Common myeloid progenitor, CD34-positive (primary cell): Measurements from ENCODE around the gene CCDC85C.

Experiments
- CTCF ChIA-PET: fragments of 350-600 bp; sonication (Branson Sonifier 250); formaldehyde crosslinking; loops from one replicate; lab custom pipeline; 2021; ENCODE audit warnings: antibody characterized with exemption; lab: Charles Lee
- POLR2A ChIA-PET: fragments of 350-600 bp; sonication (Branson Sonifier 250); formaldehyde crosslinking; loops from one replicate; lab custom pipeline; 2021; ENCODE audit warnings: antibody characterized with exemption; lab: Charles Lee
- DNase-seq, 3 donors: peaks; one replicate each; pipeline versions ENCODE4 v3.0.0 to v3.0.0-alpha.2; 2013
- H3K27ac ChIP-seq, 2 experiments: 1 replicate in 1 of 2; 2 replicates in 1 of 2; pipeline ENCODE4 v1.7.0; 2013; ENCODE audit warnings: inconsistent platforms in 2 of 2, low read length in 2 of 2, mild to moderate bottlenecking in 2 of 2, low read depth in 1 of 2, moderate library complexity in 1 of 2; ENCODE audit not compliant: severe bottlenecking in 2 of 2, insufficient read depth in 1 of 2, poor library complexity in 1 of 2
- H3K27me3 ChIP-seq, 5 experiments: replicated peaks in 2 of 5; 1 replicate in 3 of 5; 2 replicates in 2 of 5; pipeline versions ENCODE4 v1.6.1 to v1.7.0; 2013; ENCODE audit warnings: low read length in 4 of 5, mild to moderate bottlenecking in 2 of 5, moderate library complexity in 2 of 5, inconsistent platforms in 1 of 5; ENCODE audit not compliant: insufficient read depth in 5 of 5, control insufficient read depth in 4 of 5
- H3K36me3 ChIP-seq, 4 experiments: 1 replicate in 2 of 4; 2 replicates in 2 of 4; pipeline versions ENCODE4 v1.6.1 to v1.7.0; 2013; ENCODE audit warnings: low read length in 3 of 4, control low read depth in 1 of 4, mild to moderate bottlenecking in 1 of 4; ENCODE audit not compliant: control insufficient read depth in 4 of 4, insufficient read depth in 4 of 4
- H3K4me1 ChIP-seq, 4 experiments: 1 replicate in 3 of 4; 2 replicates in 1 of 4; pipeline versions ENCODE4 v1.6.1 to v1.7.1; 2013; ENCODE audit warnings: low read length in 3 of 4, mild to moderate bottlenecking in 3 of 4, control low read depth in 1 of 4, inconsistent platforms in 1 of 4, moderate library complexity in 1 of 4; ENCODE audit not compliant: control insufficient read depth in 4 of 4, insufficient read depth in 4 of 4; ENCODE audit errors: control extremely low read depth in 1 of 4
- H3K4me3 ChIP-seq, 7 experiments: 1 replicate in 4 of 7; 2 replicates in 3 of 7; pipeline versions ENCODE4 v1.5.1 to v1.7.0; 2013; ENCODE audit warnings: mild to moderate bottlenecking in 7 of 7, low read length in 6 of 7, moderate library complexity in 6 of 7, inconsistent platforms in 2 of 7, low read depth in 2 of 7, control low read depth in 1 of 7; ENCODE audit not compliant: insufficient read depth in 4 of 7, control insufficient read depth in 1 of 7; ENCODE audit errors: extremely low read depth in 1 of 7
- H3K9me3 ChIP-seq, 5 experiments: 1 replicate in 4 of 5; 2 replicates in 1 of 5; pipeline versions ENCODE4 v1.6.1 to v1.7.1; 2013; ENCODE audit warnings: low read length in 4 of 5, mild to moderate bottlenecking in 2 of 5, inconsistent platforms in 1 of 5, low read depth in 1 of 5, moderate library complexity in 1 of 5; ENCODE audit not compliant: control insufficient read depth in 4 of 5, insufficient read depth in 2 of 5; ENCODE audit errors: control extremely low read depth in 1 of 5
- WGBS: methylation state at CpG from one replicate; pipeline ENCODE4 v1.1.5; 2013; ENCODE audit not compliant: insufficient coverage; 5-methylcytosine and 5-hydroxymethylcytosine counted together

CCDC85C gene

DNA sequence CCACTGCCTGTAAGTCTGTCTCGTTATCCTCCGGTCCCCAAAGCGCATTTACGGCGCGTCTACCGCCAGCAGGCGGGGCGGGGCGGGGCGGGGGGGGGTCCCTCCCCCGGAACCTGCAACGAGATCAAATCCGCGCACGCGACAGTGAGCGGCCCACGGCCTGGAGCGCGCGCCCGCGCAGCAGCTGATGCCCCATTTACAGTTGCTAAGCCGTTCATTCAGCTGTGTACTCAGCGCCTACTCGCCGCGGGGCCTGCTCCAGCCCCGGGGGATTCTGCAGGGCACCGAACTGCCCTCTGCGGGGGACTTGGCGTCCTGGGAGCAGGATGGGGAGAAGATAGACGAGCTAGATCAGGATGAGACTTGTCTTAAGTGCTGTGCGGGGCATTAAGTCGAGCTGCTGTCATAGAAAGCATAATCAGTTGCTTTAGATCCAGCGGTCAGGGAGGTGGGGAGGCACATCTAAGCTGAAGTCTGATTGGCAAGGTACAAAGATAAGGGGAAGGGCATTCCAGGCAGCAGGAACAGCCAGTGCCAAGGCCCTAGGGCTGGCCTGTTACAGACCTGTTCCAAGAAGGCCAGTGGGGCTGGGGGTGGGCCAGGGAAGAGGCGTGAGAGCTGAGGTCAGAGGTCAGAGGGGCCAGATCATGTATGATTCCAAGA is 1.4 kb upstream of the CCDC85C start:
- Histone ChIP-seq H3K36me3 (no peaks in the 10 kb centered on the region), H3K4me3 (peak overlapping the region; percentile 40 to 83 (median 67)), H3K4me1 (peaks cover 3 to 23% (median 14%) of the 10 kb centered on the region in 4 experiments), H3K9me3 (peaks cover 0 to 8% (median 0%) of the 10 kb centered on the region in 5 experiments), H3K27ac (no peak overlapping the region), H3K27me3 (peaks cover 0 to 40% (median 23%) of the 10 kb centered on the region in 5 experiments)
- DNase-seq = peak; percentile 59 to 86 (median 79)
- ChIA-PET CTCF (interaction anchor here (1.2 to 1.6 kb wide), 4 partner anchors 15 to 291 kb away, joined by 3 to 4 read pairs (median 4); no protein-coding TSS in a partner anchor), POLR2A (no interaction called here)
- WGBS = 4% methylated on average over 29 of the region's 38 CpGs

DNA sequence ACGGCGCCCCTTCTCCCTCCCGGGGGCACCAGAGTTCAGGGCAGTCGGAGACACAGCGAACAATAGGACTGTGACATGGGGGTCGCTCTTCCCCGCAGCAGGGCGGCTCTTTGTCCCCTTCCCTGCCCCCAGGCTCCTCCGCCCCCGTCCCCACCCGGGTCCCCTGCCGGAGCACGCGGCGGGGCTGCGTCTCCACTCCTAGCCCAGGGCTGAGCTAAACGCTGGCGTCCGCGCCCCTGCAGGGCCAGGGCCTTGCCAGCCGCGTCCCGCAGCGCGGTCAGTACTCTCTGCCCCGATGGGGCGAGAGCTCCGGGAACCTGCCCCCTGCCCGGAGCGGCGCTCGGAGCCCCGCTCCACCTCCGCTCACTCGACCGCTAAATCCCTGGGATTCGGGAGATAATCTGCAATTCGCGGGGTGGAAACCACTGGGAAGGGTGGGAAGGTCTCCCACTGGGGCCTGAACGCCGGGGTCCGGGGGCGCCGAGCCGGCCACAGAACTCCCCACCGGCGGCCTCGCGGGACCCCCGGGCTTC is 825 bp upstream of the CCDC85C start:
- H3K27me3 ChIP-seq = peaks cover 0 to 45% (median 23%) of the 10 kb centered on the region in 5 experiments
- H3K27ac ChIP-seq = peak overlapping the region in 1 of 2 experiments; percentile 58

DNA sequence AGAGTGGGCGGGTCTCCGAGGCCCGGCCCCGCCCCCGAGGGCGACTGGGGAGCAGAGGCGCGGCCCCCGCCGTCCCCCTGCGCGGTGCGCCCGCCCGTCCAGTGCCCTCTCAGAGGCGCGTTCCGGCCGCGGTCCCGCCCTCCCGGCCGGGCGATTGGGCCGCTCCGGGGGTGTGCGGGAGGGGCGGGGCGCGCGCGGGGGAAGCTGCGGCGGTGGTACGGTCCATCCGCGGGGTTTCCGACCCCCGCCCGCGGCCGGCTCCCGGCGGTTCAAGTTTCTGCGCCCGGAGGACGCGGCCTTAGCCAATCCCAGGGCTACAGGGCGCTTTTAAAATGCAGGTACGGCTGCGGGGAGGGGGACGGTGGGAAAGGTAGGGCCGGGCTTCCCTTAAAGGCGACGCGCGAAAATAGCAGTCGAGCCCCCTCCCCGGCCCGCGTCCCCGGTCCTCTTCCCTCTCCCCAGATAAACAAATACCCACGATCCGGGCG is 315 bp upstream of the CCDC85C start:
- Histone ChIP-seq H3K4me1 (peaks cover 3 to 23% (median 14%) of the 10 kb centered on the region in 4 experiments), H3K27me3 (peaks cover 0 to 45% (median 23%) of the 10 kb centered on the region in 5 experiments), H3K4me3 (peak overlapping the region; percentile 40 to 83 (median 67)), H3K36me3 (no peaks in the 10 kb centered on the region), H3K27ac (peak overlapping the region in 1 of 2 experiments; percentile 58), H3K9me3 (peaks cover 0 to 8% (median 0%) of the 10 kb centered on the region in 5 experiments)
- WGBS = 0% methylated on average over 31 of the region's 65 CpGs
- ChIA-PET POLR2A (interaction anchor here (0.6 kb wide), 2 partner anchors 88 to 211 kb away, joined by 3 read pairs; no protein-coding TSS in a partner anchor), CTCF (interaction anchor here (1.2 to 1.6 kb wide), 3 partner anchors 17 to 43 kb away, joined by 3 read pairs; no protein-coding TSS in a partner anchor)
- peak; percentile 94 to 97 (median 95) for DNase-seq

More for the DNA sequence above, 825 bp upstream of the CCDC85C start:
- ChIA-PET POLR2A (no interaction called here), CTCF (interaction anchor here (1.3 to 1.6 kb wide), 3 partner anchors 16 to 291 kb away, joined by 3 to 4 read pairs (median 3); no protein-coding TSS in a partner anchor)
- peak in 1 of 3 donors; percentile 42 for DNase-seq
- Histone ChIP-seq H3K36me3 (no peaks in the 10 kb centered on the region), H3K9me3 (peaks cover 0 to 8% (median 0%) of the 10 kb centered on the region in 5 experiments), H3K4me3 (peak overlapping the region; percentile 40 to 83 (median 67)), H3K4me1 (peaks cover 3 to 23% (median 14%) of the 10 kb centered on the region in 4 experiments)
- WGBS = 0% methylated on average over 32 of the region's 50 CpGs

DNA sequence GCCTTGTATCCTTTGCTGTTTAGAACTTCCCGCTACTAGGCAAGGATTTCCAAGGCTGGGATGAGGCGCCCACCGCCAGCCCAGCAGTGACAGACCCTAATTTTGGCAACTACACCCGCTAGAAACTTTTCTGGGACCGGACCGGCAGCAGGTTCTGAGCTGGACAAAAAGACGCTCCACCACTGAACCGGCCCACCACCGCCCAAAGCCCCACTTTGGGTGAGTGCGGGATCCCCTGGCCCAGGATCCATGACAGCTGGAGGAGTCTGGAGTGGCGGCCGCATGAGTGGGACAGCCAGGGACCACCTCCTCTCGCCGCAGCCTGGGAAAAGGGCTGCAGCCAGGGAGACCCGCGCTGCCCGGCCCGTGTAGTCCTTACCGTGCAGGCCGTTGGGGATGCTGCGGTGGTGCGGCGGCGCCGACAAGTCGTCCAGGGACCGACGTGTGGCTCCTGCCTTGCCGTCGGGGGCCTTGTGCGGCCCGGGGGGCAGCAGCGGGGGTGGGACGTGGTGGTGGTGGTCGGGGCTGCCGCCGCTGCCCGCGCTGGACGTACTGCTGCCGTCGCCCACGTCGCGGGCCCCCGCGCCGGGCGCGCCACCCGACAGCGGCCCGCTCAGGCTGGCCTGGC is 1.1 kb downstream of the CCDC85C start:
- Histone ChIP-seq H3K36me3 (no peaks in the 10 kb centered on the region), H3K9me3 (peaks cover 0 to 8% (median 0%) of the 10 kb centered on the region in 5 experiments), H3K4me1 (peaks cover 3 to 23% (median 14%) of the 10 kb centered on the region in 4 experiments), H3K27me3 (peaks cover 0 to 42% (median 25%) of the 10 kb centered on the region in 5 experiments), H3K27ac (no peak overlapping the region), H3K4me3 (no peak overlapping the region)
- 32% methylated on average over 50 of the region's 53 CpGs for WGBS
- POLR2A ChIA-PET = interaction anchor here (0.6 kb wide), 1 partner anchor 149 kb away, joined by 5 read pairs; no protein-coding TSS in a partner anchor
- no peak for DNase-seq
- CTCF ChIA-PET = interaction anchor here (0.9 to 1.2 kb wide), 2 partner anchors 9 to 23 kb away, joined by 3 read pairs; no protein-coding TSS in a partner anchor

DNA sequence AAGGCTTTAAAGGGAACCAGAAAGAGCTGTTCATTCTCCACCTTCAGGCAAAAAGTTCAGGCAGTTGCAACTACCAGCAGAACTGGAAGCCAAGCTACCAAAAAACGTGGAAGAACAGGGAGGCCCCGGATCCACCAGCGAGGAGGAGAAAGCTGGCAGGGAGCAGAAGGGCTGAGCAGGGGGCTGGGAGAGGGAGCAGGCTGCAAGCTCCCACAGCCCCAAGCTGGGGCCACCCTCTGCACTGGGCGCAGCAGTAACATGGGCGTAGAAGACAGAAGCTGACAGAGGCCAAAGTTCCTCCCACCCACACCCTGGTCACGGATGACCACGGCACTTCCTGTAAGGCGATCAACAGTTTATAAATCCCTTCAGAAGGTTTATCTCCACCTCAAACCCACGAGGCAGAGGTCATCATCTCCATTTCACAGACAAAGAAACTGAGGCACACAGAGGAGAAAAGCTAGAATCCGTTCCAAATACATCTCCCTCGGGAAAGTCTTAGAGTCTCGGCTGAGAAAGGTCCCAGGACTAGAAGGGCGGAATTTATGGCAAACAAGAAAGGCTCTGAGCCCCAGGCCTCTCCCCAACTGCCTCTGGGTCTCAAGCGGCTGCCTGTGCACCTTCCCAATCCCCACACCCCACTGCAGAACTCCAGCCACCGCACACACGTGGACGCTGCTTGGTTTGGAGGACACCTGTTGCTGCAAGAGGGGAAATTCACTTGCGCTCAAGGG is 1.8 kb downstream of the CCDC85C start:
- Histone ChIP-seq H3K36me3 (no peaks in the 10 kb centered on the region), H3K27ac (no peak overlapping the region), H3K9me3 (peaks cover 0 to 8% (median 0%) of the 10 kb centered on the region in 5 experiments), H3K4me1 (peaks cover 3 to 23% (median 14%) of the 10 kb centered on the region in 4 experiments), H3K27me3 (peaks cover 0 to 42% (median 24%) of the 10 kb centered on the region in 5 experiments), H3K4me3 (no peak overlapping the region)
- POLR2A ChIA-PET = no interaction called here
- peak in 1 of 3 donors; percentile 5 for DNase-seq
- WGBS = 68% methylated on average over 15 of the region's 18 CpGs
- CTCF ChIA-PET = no interaction called here

DNA sequence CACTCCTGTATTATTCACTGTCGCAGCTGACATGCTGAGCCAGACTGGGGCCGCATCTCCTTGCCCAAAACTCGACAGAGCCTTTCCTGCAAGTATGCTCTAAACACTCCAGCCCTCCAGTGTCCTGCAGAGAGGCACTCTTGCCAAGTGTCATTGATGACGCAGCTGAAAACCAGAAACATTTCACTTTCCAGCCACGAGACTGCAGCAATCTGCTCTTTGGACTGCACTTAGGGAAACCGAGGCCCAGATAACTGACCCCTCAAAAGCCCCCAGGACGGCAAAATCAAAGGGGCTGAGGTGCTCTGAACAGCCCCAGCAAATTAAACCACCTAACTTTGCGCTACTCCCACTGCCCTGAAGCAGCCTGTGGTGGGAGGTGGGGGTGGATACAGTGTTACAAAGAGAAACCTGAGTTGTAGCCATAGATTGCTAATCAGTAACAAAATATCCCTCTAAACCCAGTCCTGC is 2.6 kb downstream of the CCDC85C start:
- H3K27ac ChIP-seq = no peak overlapping the region

More for the DNA sequence above, 2.6 kb downstream of the CCDC85C start:
- CTCF ChIA-PET = no interaction called here
- POLR2A ChIA-PET = no interaction called here
- DNase-seq = no peak
- H3K27me3 ChIP-seq = peaks cover 0 to 42% (median 22%) of the 10 kb centered on the region in 5 experiments
- peaks cover 0 to 8% (median 0%) of the 10 kb centered on the region in 5 experiments for H3K9me3 ChIP-seq
- H3K4me3 ChIP-seq = no peak overlapping the region
- 84% methylated on average over 6 of the region's 8 CpGs for WGBS
- H3K36me3 ChIP-seq = no peaks in the 10 kb centered on the region
- H3K4me1 ChIP-seq = peaks cover 3 to 23% (median 14%) of the 10 kb centered on the region in 4 experiments
